SK-N-SH (cell line): ENCODE data around the gene CPB1. TPM values are rescaled to one million over a fixed set of nuclear protein-coding genes. Genes with fewer than 3 reads are reported as not detected.

Experiments used
- CTCF ChIA-PET: fragments of 300-600, 350-600 bp; formaldehyde crosslinking; extraction: SDS; loops from one replicate; lab custom pipeline; 2021; lab: Yijun Ruan, JAX
- POLR2A ChIA-PET: fragments of 350-600 bp; sonication (Branson Sonifier 250); formaldehyde crosslinking; extraction: SDS; loops from one replicate; lab custom pipeline; 2020; ENCODE audit warnings: antibody characterized with exemption, inconsistent platforms; lab: Yijun Ruan, JAX
- DNase-seq: peaks from one replicate; pipeline ENCODE4 v3.0.0; 2012
- H2AFZ ChIP-seq: fragments of 200-600 bp; sonication (generic); 2 replicates; pipeline ENCODE4 v1.8.1; 2016; ENCODE audit warnings: antibody characterized with exemption, mild to moderate bottlenecking, low read depth
- H3F3A ChIP-seq: fragments of 200-600 bp; sonication (generic); replicated peaks from 2 replicates; pipeline ENCODE3; 2016; ENCODE audit warnings: antibody characterized with exemption, mild to moderate bottlenecking; ENCODE audit not compliant: insufficient read depth
- H3K27ac ChIP-seq, 2 experiments: fragments of 200-500 bp in 1 of 2; fragments of 200-600 bp in 1 of 2; sonication (Bioruptor generic) in 1 of 2; sonication (generic), shearing (Covaris generic) in 1 of 2; 2 replicates each; pipeline versions ENCODE4 v1.5.1 to v1.6.1; 2014 to 2016; ENCODE audit warnings: low read depth in 2 of 2, inconsistent platforms in 1 of 2, low read length in 1 of 2, mild to moderate bottlenecking in 1 of 2, mixed read lengths in 1 of 2
- H3K27me3 ChIP-seq: fragments of 200-600 bp; sonication (generic), shearing (Covaris generic); 2 replicates; pipeline ENCODE4 v1.6.1; 2016; ENCODE audit warnings: mixed run types; ENCODE audit not compliant: insufficient read depth
- H3K36me3 ChIP-seq, 2 experiments: fragments of 200-500 bp in 1 of 2; fragments of 200-600 bp in 1 of 2; sonication (Bioruptor generic) in 1 of 2; sonication (generic) in 1 of 2; replicated peaks in 1 of 2; 2 replicates each; pipeline versions ENCODE3 to v1.5.1; 2014 to 2016; ENCODE audit warnings: low read length in 1 of 2, mild to moderate bottlenecking in 1 of 2; ENCODE audit not compliant: insufficient read depth in 2 of 2, control insufficient read depth in 1 of 2
- H3K4me1 ChIP-seq, 2 experiments: fragments of 200-500 bp in 1 of 2; fragments of 200-600 bp in 1 of 2; sonication (Bioruptor generic) in 1 of 2; sonication (generic), shearing (Covaris generic) in 1 of 2; 2 replicates each; pipeline versions ENCODE4 v1.5.1 to v1.6.1; 2014 to 2016; ENCODE audit warnings: low read depth in 1 of 2, low read length in 1 of 2, mixed run types in 1 of 2; ENCODE audit not compliant: insufficient read depth in 2 of 2, control insufficient read depth in 1 of 2
- H3K4me2 ChIP-seq: fragments of 200-600 bp; sonication (generic), shearing (Covaris generic); 2 replicates; pipeline ENCODE4 v1.6.1; 2017; ENCODE audit warnings: mixed run types
- H3K4me3 ChIP-seq, 2 experiments: fragments of 200-500 bp in 1 of 2; fragments of 200-600 bp in 1 of 2; sonication (Bioruptor generic) in 1 of 2; sonication (generic), shearing (Covaris generic) in 1 of 2; 2 replicates each; pipeline versions ENCODE4 v1.5.1 to v1.8.1; 2014 to 2016; ENCODE audit warnings: low read depth in 2 of 2, inconsistent platforms in 1 of 2, low read length in 1 of 2, mild to moderate bottlenecking in 1 of 2, mixed read lengths in 1 of 2, moderate library complexity in 1 of 2
- H3K79me2 ChIP-seq: fragments of 200-600 bp; sonication (generic); 2 replicates; pipeline ENCODE4 v1.8.1; 2017; ENCODE audit warnings: mild to moderate bottlenecking; ENCODE audit not compliant: insufficient read depth
- H3K9ac ChIP-seq: fragments of 200-600 bp; sonication (generic); 2 replicates; pipeline ENCODE4 v1.6.1; 2017; ENCODE audit warnings: mixed run types
- H3K9me2 ChIP-seq: fragments of 200-600 bp; sonication (generic); 2 replicates; pipeline ENCODE4 v1.6.1; 2017; ENCODE audit warnings: mixed run types
- H3K9me3 ChIP-seq: fragments of 200-600 bp; sonication (generic); 2 replicates; pipeline ENCODE4 v1.6.1; 2017; ENCODE audit warnings: mixed run types, mild to moderate bottlenecking, moderate library complexity
- H4K20me1 ChIP-seq: fragments of 200-600 bp; sonication (generic); 2 replicates; pipeline ENCODE4 v1.6.1; 2017; ENCODE audit warnings: mild to moderate bottlenecking, mixed run types; ENCODE audit not compliant: insufficient read depth
- CHD2 ChIP-seq: fragments of 150-350 bp; IDR thresholded peaks from 2 replicates; pipeline ENCODE4 v1.6.1; 2018; ENCODE audit warnings: low read length; ENCODE audit not compliant: partially characterized antibody
- EP300 ChIP-seq, 2 experiments: IDR thresholded peaks; 2 replicates each; pipeline versions ENCODE4 v1.4.0 to v1.6.1; 2012; ENCODE audit warnings: borderline replicate concordance in 1 of 2, low read depth in 1 of 2, low read length in 1 of 2
- FOSL2 ChIP-seq: IDR thresholded peaks from 2 replicates; pipeline ENCODE4 v1.4.0; 2012; ENCODE audit warnings: low read depth, mild to moderate bottlenecking, moderate library complexity, borderline replicate concordance
- FOXM1 ChIP-seq: IDR thresholded peaks from 2 replicates; pipeline ENCODE4 v1.4.0; 2012; ENCODE audit warnings: low read depth, mild to moderate bottlenecking
- GABPA ChIP-seq: IDR thresholded peaks from 2 replicates; pipeline ENCODE4 v1.4.0; 2012; ENCODE audit warnings: low read depth, mild to moderate bottlenecking
- MEF2A ChIP-seq: IDR thresholded peaks from 2 replicates; pipeline ENCODE4 v1.4.0; 2012; ENCODE audit warnings: low read depth, borderline replicate concordance
- MXI1 ChIP-seq: IDR thresholded peaks from 2 replicates; pipeline ENCODE4 v1.6.1; 2012; ENCODE audit warnings: mild to moderate bottlenecking, low read depth, low read length, improper control_type of control experiment
- NRF1 ChIP-seq: IDR thresholded peaks from 2 replicates; pipeline ENCODE4 v1.6.1; 2012; ENCODE audit warnings: low read depth, mild to moderate bottlenecking, low read length
- RFX5 ChIP-seq: IDR thresholded peaks from 2 replicates; pipeline ENCODE4 v1.6.1; 2012; ENCODE audit warnings: mild to moderate bottlenecking, improper control_type of control experiment, low read length
- TCF12 ChIP-seq: IDR thresholded peaks from 2 replicates; pipeline ENCODE4 v1.4.0; 2012
- WGBS: methylation state at CpG from one replicate; pipeline ENCODE4 v1.1.6; 2017; ENCODE audit warnings: low lambda C conversion rate; 5-methylcytosine and 5-hydroxymethylcytosine counted together
- polyA plus RNA-seq, 3 experiments: library from polyadenylated mRNA; depleted of rRNA; stranded (reverse); fragments of >200 nt; gene quantifications; 2 replicates each; pipeline ENCODE4 v1.2.3, GENCODE V29; 2012
- TF ChIP-seq, protein P1 (sequence below): fragments of 150-350 bp; IDR thresholded peaks from 2 replicates; pipeline ENCODE4 v1.6.1; 2016; ENCODE audit warnings: mild to moderate bottlenecking, low read depth, low read length
- TF ChIP-seq, protein P2 (sequence below): fragments of 200-600 bp; sonication (generic); IDR thresholded peaks from 2 replicates; pipeline ENCODE4 v1.6.1; 2017; ENCODE audit warnings: antibody characterized with exemption, mild to moderate bottlenecking, moderate library complexity
- TF ChIP-seq, protein P3 (sequence below): IDR thresholded peaks from 2 replicates; pipeline ENCODE4 v1.4.0; 2012; ENCODE audit warnings: low read depth, borderline replicate concordance
- TF ChIP-seq, protein P4 (sequence below): IDR thresholded peaks from 2 replicates; pipeline ENCODE4 v1.6.1; 2012; ENCODE audit warnings: mild to moderate bottlenecking, low read depth, low read length, moderate library complexity
- TF ChIP-seq, protein P5 (sequence below): IDR thresholded peaks from 2 replicates; pipeline ENCODE4 v1.4.0; 2012; ENCODE audit warnings: low read depth

Gene CPB1
- polyA plus RNA-seq, 1 of the 3 experiments (the other 2 are of a cell fraction), result 0.26 TPM

DNA sequence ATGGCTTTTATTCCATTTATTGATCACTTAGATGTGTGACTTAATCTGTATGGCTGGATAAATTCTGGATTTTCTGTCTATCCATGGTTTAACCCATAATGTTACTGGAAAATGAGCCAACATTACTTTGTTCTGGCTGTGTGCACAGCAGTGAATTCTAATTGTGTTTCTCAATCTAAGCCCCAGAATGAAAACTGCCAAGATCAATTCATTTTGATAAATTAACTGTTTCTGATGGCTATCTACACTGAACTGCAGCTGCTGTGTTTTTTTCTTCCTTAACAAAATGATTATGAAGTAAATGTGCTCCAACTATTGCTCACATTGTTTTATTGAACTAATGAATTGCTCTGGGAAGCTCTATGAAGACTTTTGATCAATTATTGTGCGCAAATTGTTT lies 35.7 kb upstream of the CPB1 start (continued):
- TF ChIP-seq, protein P1, sequence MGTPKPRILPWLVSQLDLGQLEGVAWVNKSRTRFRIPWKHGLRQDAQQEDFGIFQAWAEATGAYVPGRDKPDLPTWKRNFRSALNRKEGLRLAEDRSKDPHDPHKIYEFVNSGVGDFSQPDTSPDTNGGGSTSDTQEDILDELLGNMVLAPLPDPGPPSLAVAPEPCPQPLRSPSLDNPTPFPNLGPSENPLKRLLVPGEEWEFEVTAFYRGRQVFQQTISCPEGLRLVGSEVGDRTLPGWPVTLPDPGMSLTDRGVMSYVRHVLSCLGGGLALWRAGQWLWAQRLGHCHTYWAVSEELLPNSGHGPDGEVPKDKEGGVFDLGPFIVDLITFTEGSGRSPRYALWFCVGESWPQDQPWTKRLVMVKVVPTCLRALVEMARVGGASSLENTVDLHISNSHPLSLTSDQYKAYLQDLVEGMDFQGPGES, result no peak

DNA sequence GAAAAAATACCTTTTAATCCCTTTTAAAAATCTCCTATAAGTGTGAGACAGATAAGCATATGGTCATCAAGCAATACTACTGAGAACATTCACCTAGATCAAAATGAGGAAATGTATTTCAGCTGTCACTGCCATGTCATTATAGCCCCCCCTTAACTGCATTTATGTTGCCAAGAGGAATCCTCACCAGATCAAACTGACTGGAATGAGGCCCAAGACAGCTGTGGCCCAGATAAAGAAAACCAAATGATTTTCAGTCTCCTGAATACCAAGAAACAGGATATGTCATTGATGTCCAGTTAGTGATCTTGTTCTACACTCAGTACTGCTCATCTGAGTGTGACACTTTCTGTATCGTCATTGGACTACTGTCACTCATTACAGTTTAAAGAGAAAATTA lies 35.1 kb upstream of the CPB1 start:
- WGBS, result 29% methylated on average over 1 of the region's 1 CpG
- Histone ChIP-seq H3K9me3 (no peaks in the 10 kb centered on the region), H3K4me1 (peaks cover 0 to 12% of the 10 kb centered on the region in 2 experiments; a peak in 2 of 4 replicates), H3K36me3 (no peaks in the 10 kb centered on the region), H3K9me2 (no peaks in the 10 kb centered on the region), H3K27ac (no peak overlapping the region), H3K9ac (no peak overlapping the region), H3F3A (no peaks in the 10 kb centered on the region), H3K4me2 (no peak overlapping the region), H3K4me3 (no peak overlapping the region), H3K79me2 (no peaks in the 10 kb centered on the region; the same call in 1 of the 2 replicates), H2AFZ (no peak overlapping the region), H4K20me1 (no peaks in the 10 kb centered on the region)
- DNase-seq, result no peak
- ChIA-PET CTCF (interaction anchor here (1.3 kb wide), 1 partner anchor 69 kb away, joined by 4 read pairs; no protein-coding TSS in a partner anchor), POLR2A (no interaction called here)
- TF ChIP-seq FOSL2 (no peak), MXI1 (no peak), FOXM1 (no peak), RFX5 (no peak), EP300 (IDR thresholded peaks at IDR 0.05; ENCODE audit: borderline replicate concordance in 1 of 2, low read depth in 1 of 2, low read length in 1 of 2) (no peak), CHD2 (no peak), NRF1 (no peak), GABPA (no peak), TCF12 (no peak), MEF2A (no peak)
- TF ChIP-seq, protein P2, sequence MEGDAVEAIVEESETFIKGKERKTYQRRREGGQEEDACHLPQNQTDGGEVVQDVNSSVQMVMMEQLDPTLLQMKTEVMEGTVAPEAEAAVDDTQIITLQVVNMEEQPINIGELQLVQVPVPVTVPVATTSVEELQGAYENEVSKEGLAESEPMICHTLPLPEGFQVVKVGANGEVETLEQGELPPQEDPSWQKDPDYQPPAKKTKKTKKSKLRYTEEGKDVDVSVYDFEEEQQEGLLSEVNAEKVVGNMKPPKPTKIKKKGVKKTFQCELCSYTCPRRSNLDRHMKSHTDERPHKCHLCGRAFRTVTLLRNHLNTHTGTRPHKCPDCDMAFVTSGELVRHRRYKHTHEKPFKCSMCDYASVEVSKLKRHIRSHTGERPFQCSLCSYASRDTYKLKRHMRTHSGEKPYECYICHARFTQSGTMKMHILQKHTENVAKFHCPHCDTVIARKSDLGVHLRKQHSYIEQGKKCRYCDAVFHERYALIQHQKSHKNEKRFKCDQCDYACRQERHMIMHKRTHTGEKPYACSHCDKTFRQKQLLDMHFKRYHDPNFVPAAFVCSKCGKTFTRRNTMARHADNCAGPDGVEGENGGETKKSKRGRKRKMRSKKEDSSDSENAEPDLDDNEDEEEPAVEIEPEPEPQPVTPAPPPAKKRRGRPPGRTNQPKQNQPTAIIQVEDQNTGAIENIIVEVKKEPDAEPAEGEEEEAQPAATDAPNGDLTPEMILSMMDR, result no peak
- TF ChIP-seq, protein P3, sequence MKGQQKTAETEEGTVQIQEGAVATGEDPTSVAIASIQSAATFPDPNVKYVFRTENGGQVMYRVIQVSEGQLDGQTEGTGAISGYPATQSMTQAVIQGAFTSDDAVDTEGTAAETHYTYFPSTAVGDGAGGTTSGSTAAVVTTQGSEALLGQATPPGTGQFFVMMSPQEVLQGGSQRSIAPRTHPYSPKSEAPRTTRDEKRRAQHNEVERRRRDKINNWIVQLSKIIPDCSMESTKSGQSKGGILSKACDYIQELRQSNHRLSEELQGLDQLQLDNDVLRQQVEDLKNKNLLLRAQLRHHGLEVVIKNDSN, result no peak
- TF ChIP-seq, protein P4, sequence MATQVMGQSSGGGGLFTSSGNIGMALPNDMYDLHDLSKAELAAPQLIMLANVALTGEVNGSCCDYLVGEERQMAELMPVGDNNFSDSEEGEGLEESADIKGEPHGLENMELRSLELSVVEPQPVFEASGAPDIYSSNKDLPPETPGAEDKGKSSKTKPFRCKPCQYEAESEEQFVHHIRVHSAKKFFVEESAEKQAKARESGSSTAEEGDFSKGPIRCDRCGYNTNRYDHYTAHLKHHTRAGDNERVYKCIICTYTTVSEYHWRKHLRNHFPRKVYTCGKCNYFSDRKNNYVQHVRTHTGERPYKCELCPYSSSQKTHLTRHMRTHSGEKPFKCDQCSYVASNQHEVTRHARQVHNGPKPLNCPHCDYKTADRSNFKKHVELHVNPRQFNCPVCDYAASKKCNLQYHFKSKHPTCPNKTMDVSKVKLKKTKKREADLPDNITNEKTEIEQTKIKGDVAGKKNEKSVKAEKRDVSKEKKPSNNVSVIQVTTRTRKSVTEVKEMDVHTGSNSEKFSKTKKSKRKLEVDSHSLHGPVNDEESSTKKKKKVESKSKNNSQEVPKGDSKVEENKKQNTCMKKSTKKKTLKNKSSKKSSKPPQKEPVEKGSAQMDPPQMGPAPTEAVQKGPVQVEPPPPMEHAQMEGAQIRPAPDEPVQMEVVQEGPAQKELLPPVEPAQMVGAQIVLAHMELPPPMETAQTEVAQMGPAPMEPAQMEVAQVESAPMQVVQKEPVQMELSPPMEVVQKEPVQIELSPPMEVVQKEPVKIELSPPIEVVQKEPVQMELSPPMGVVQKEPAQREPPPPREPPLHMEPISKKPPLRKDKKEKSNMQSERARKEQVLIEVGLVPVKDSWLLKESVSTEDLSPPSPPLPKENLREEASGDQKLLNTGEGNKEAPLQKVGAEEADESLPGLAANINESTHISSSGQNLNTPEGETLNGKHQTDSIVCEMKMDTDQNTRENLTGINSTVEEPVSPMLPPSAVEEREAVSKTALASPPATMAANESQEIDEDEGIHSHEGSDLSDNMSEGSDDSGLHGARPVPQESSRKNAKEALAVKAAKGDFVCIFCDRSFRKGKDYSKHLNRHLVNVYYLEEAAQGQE, result no peak
- TF ChIP-seq, protein P5, sequence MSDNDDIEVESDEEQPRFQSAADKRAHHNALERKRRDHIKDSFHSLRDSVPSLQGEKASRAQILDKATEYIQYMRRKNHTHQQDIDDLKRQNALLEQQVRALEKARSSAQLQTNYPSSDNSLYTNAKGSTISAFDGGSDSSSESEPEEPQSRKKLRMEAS, result no peak
- TF ChIP-seq, all 33 proteins: peak for 0
- no peaks in the 10 kb centered on the region for H3K27me3 ChIP-seq
